ENCODE results near the gene EMX2. TPM values are rescaled to one million over a fixed set of nuclear protein-coding genes. Genes with fewer than 3 reads are reported as not detected.
"Not testable (repeated sequence)": the region's sequence is repeated elsewhere in the genome, so short reads cannot be mapped to it uniquely, and the experiment has no call there.

Gene EMX2
- total and polyA plus RNA-seq, 4 donors, result 1.5 to 1.6 TPM; not detected in 2

GRCh38 chr10:117503244-117504205, 39.0 kb upstream of the EMX2 start:
- DNase-seq, result no peak
- no peaks in the 10 kb centered on the region for H3K9me3 ChIP-seq (ENCODE audit: control insufficient read depth, low read length)
- no peaks in the 10 kb centered on the region for H3K36me3 ChIP-seq (ENCODE audit: control insufficient read depth in 1 of 2, insufficient read depth in 2 of 2, low read length in 1 of 2)
- intact Hi-C loops (cut with DNase I), result no loop called here
- 40 to 41% methylated on average over 16 of the region's 16 CpGs for WGBS, 2 donors
- H3K27me3 ChIP-seq (ENCODE audit: control insufficient read depth in 1 of 2, insufficient read depth in 2 of 2, low read length in 1 of 2), result no peaks in the 10 kb centered on the region
- H3K4me3 ChIP-seq (ENCODE audit: low read length in 2 of 2), result no peak overlapping the region
- no peak overlapping the region for H3K27ac ChIP-seq (ENCODE audit: low read depth in 1 of 2, low read length in 2 of 2)
- H3K4me1 ChIP-seq (ENCODE audit: control insufficient read depth in 1 of 2, insufficient read depth in 2 of 2, low read length in 2 of 2), result no peaks in the 10 kb centered on the region
- no peak for ATAC-seq (ENCODE audit: low FRiP score)

- DNase-seq (no peak), ATAC-seq (ENCODE audit: low FRiP score) (no peak)
- Histone ChIP-seq H3K4me1 (ENCODE audit: control insufficient read depth in 1 of 2, insufficient read depth in 2 of 2, low read length in 2 of 2) (no peaks in the 10 kb centered on the region), H3K27me3 (ENCODE audit: control insufficient read depth in 1 of 2, insufficient read depth in 2 of 2, low read length in 1 of 2) (no peaks in the 10 kb centered on the region), H3K9me3 (ENCODE audit: control insufficient read depth, low read length) (no peaks in the 10 kb centered on the region), H3K36me3 (ENCODE audit: control insufficient read depth in 1 of 2, insufficient read depth in 2 of 2, low read length in 1 of 2) (no peaks in the 10 kb centered on the region), H3K4me3 (ENCODE audit: low read length in 2 of 2) (no peak overlapping the region), H3K27ac (ENCODE audit: low read depth in 1 of 2, low read length in 2 of 2) (no peak overlapping the region)
- intact Hi-C loops (cut with DNase I), result no loop called here
- WGBS, 2 donors, result 87 to 93% methylated on average over 8 of the region's 8 CpGs
Measured at GRCh38 chr10:117504562-117504961, 38.0 kb upstream of the EMX2 start.

GRCh38 chr10:117507081-117507480, 35.5 kb upstream of the EMX2 start:
- H3K27ac ChIP-seq (ENCODE audit: low read depth in 1 of 2, low read length in 2 of 2); H3K4me3 ChIP-seq (ENCODE audit: low read length in 2 of 2); DNase-seq; H3K36me3 ChIP-seq (ENCODE audit: control insufficient read depth in 1 of 2, insufficient read depth in 2 of 2, low read length in 1 of 2); ATAC-seq (ENCODE audit: low FRiP score); H3K4me1 ChIP-seq (ENCODE audit: control insufficient read depth in 1 of 2, insufficient read depth in 2 of 2, low read length in 2 of 2); H3K9me3 ChIP-seq (ENCODE audit: control insufficient read depth, low read length); intact Hi-C loops (cut with DNase I); H3K27me3 ChIP-seq (ENCODE audit: control insufficient read depth in 1 of 2, insufficient read depth in 2 of 2, low read length in 1 of 2): not testable (repeated sequence)
- WGBS, 2 donors, result 83 to 89% methylated on average over 7 of the region's 7 CpGs

GRCh38 chr10:117509573-117509972, 33.0 kb upstream of the EMX2 start:
- Histone ChIP-seq H3K27ac (ENCODE audit: low read depth in 1 of 2, low read length in 2 of 2) (no peak overlapping the region), H3K4me3 (ENCODE audit: low read length in 2 of 2) (no peak overlapping the region), H3K27me3 (ENCODE audit: control insufficient read depth in 1 of 2, insufficient read depth in 2 of 2, low read length in 1 of 2) (no peaks in the 10 kb centered on the region), H3K4me1 (ENCODE audit: control insufficient read depth in 1 of 2, insufficient read depth in 2 of 2, low read length in 2 of 2) (no peaks in the 10 kb centered on the region), H3K9me3 (ENCODE audit: control insufficient read depth, low read length) (no peaks in the 10 kb centered on the region), H3K36me3 (ENCODE audit: control insufficient read depth in 1 of 2, insufficient read depth in 2 of 2, low read length in 1 of 2) (no peaks in the 10 kb centered on the region)
- DNase-seq (no peak), ATAC-seq (ENCODE audit: low FRiP score) (no peak)
- intact Hi-C loops (cut with DNase I), result no loop called here
- WGBS, 2 donors, result 89% methylated on average over 7 of the region's 7 CpGs

- intact Hi-C loops (cut with DNase I), result no loop called here
- Histone ChIP-seq H3K27me3 (ENCODE audit: control insufficient read depth in 1 of 2, insufficient read depth in 2 of 2, low read length in 1 of 2) (no peaks in the 10 kb centered on the region), H3K36me3 (ENCODE audit: control insufficient read depth in 1 of 2, insufficient read depth in 2 of 2, low read length in 1 of 2) (no peaks in the 10 kb centered on the region), H3K27ac (ENCODE audit: low read depth in 1 of 2, low read length in 2 of 2) (no peak overlapping the region), H3K4me1 (ENCODE audit: control insufficient read depth in 1 of 2, insufficient read depth in 2 of 2, low read length in 2 of 2) (no peaks in the 10 kb centered on the region), H3K4me3 (ENCODE audit: low read length in 2 of 2) (no peak overlapping the region), H3K9me3 (ENCODE audit: control insufficient read depth, low read length) (no peaks in the 10 kb centered on the region)
- no peak for DNase-seq
- WGBS, 2 donors, result 62 to 69% methylated on average over 17 of the region's 17 CpGs
- no peak for ATAC-seq (ENCODE audit: low FRiP score)
Measured at GRCh38 chr10:117511601-117512390, 30.8 kb upstream of the EMX2 start.

GRCh38 chr10:117514971-117515370, 27.6 kb upstream of the EMX2 start:
- ATAC-seq (ENCODE audit: low FRiP score) (no peak), DNase-seq (no peak)
- Histone ChIP-seq H3K27ac (ENCODE audit: low read depth in 1 of 2, low read length in 2 of 2) (no peak overlapping the region), H3K4me1 (ENCODE audit: control insufficient read depth in 1 of 2, insufficient read depth in 2 of 2, low read length in 2 of 2) (no peaks in the 10 kb centered on the region), H3K27me3 (ENCODE audit: control insufficient read depth in 1 of 2, insufficient read depth in 2 of 2, low read length in 1 of 2) (no peaks in the 10 kb centered on the region), H3K4me3 (ENCODE audit: low read length in 2 of 2) (no peak overlapping the region), H3K9me3 (ENCODE audit: control insufficient read depth, low read length) (no peaks in the 10 kb centered on the region), H3K36me3 (ENCODE audit: control insufficient read depth in 1 of 2, insufficient read depth in 2 of 2, low read length in 1 of 2) (no peaks in the 10 kb centered on the region)
- WGBS, 2 donors, result 56 to 65% methylated on average over 5 of the region's 5 CpGs
- intact Hi-C loops (cut with DNase I), result no loop called here

GRCh38 chr10:117516681-117517080, 25.9 kb upstream of the EMX2 start:
- H3K27me3 ChIP-seq (ENCODE audit: control insufficient read depth in 1 of 2, insufficient read depth in 2 of 2, low read length in 1 of 2), result no peaks in the 10 kb centered on the region
- no peak for DNase-seq

GRCh38 chr10:117518246-117518645, 24.3 kb upstream of the EMX2 start:
- H3K9me3 ChIP-seq (ENCODE audit: control insufficient read depth, low read length), result no peaks in the 10 kb centered on the region
- no peak overlapping the region for H3K27ac ChIP-seq (ENCODE audit: low read depth in 1 of 2, low read length in 2 of 2)
- no peaks in the 10 kb centered on the region for H3K36me3 ChIP-seq (ENCODE audit: control insufficient read depth in 1 of 2, insufficient read depth in 2 of 2, low read length in 1 of 2)
- DNase-seq (no peak), ATAC-seq (ENCODE audit: low FRiP score) (no peak)
- 60 to 61% methylated on average over 5 of the region's 5 CpGs for WGBS, 2 donors
- H3K4me1 ChIP-seq (ENCODE audit: control insufficient read depth in 1 of 2, insufficient read depth in 2 of 2, low read length in 2 of 2), result no peaks in the 10 kb centered on the region
- H3K4me3 ChIP-seq (ENCODE audit: low read length in 2 of 2), result no peak overlapping the region
- intact Hi-C loops (cut with DNase I), result no loop called here
- H3K27me3 ChIP-seq (ENCODE audit: control insufficient read depth in 1 of 2, insufficient read depth in 2 of 2, low read length in 1 of 2), result peaks cover 0 to 2% of the 10 kb centered on the region in 2 donors

More at GRCh38 chr10:117516681-117517080, 25.9 kb upstream of the EMX2 start:
- Histone ChIP-seq H3K9me3 (ENCODE audit: control insufficient read depth, low read length) (no peaks in the 10 kb centered on the region), H3K4me3 (ENCODE audit: low read length in 2 of 2) (no peak overlapping the region), H3K4me1 (ENCODE audit: control insufficient read depth in 1 of 2, insufficient read depth in 2 of 2, low read length in 2 of 2) (no peaks in the 10 kb centered on the region), H3K27ac (ENCODE audit: low read depth in 1 of 2, low read length in 2 of 2) (no peak overlapping the region), H3K36me3 (ENCODE audit: control insufficient read depth in 1 of 2, insufficient read depth in 2 of 2, low read length in 1 of 2) (no peaks in the 10 kb centered on the region)
- WGBS, 2 donors, result 71% methylated on average over 6 of the region's 6 CpGs
- ATAC-seq (ENCODE audit: low FRiP score), result no peak
- intact Hi-C loops (cut with DNase I), result no loop called here
